Measurements from ENCODE around the gene ZNF557.

The ZNF557 gene

GRCh38 chr19:7109678-7110289 is 40.3 kb downstream of the ZNF557 start:
- TF ChIP-seq CTCF (IDR thresholded peaks at IDR 0.05; ENCODE audit: low read depth, low read length, missing control alignments) = no peak
- no peak for DNase-seq (ENCODE audit: low read depth)
- no peak overlapping the region for H3K4me3 ChIP-seq (ENCODE audit: low read depth, low read length)

GRCh38 chr19:7112675-7113074 is 43.2 kb downstream of the ZNF557 start:
- no peak for DNase-seq (ENCODE audit: low read depth)
- no peak for TF ChIP-seq CTCF (IDR thresholded peaks at IDR 0.05; ENCODE audit: low read depth, low read length, missing control alignments)
- no peak overlapping the region for H3K4me3 ChIP-seq (ENCODE audit: low read depth, low read length)

GRCh38 chr19:7113233-7113632 is 43.7 kb downstream of the ZNF557 start:
- no peak overlapping the region for H3K4me3 ChIP-seq (ENCODE audit: low read depth, low read length)
- DNase-seq (ENCODE audit: low read depth) = no peak
- no peak for TF ChIP-seq CTCF (IDR thresholded peaks at IDR 0.05; ENCODE audit: low read depth, low read length, missing control alignments)

- H3K4me3 ChIP-seq (ENCODE audit: low read depth, low read length) = no peak overlapping the region
- DNase-seq (ENCODE audit: low read depth) = no peak
- TF ChIP-seq CTCF (IDR thresholded peaks at IDR 0.05; ENCODE audit: low read depth, low read length, missing control alignments) = no peak
Measured at GRCh38 chr19:7115721-7116120, 46.2 kb downstream of the ZNF557 start.

- DNase-seq (ENCODE audit: low read depth) = no peak
- H3K4me3 ChIP-seq (ENCODE audit: low read depth, low read length) = no peak overlapping the region
- TF ChIP-seq CTCF (IDR thresholded peaks at IDR 0.05; ENCODE audit: low read depth, low read length, missing control alignments) = no peak
Measured at GRCh38 chr19:7117248-7117647, 47.7 kb downstream of the ZNF557 start.

GRCh38 chr19:7119582-7119981 is 50.1 kb downstream of the ZNF557 start:
- DNase-seq (ENCODE audit: low read depth) = no peak
- TF ChIP-seq CTCF (IDR thresholded peaks at IDR 0.05; ENCODE audit: low read depth, low read length, missing control alignments) = no peak
- H3K4me3 ChIP-seq (ENCODE audit: low read depth, low read length) = no peak overlapping the region

GRCh38 chr19:7120499-7120898 is 51.0 kb downstream of the ZNF557 start:
- no peak for TF ChIP-seq CTCF (IDR thresholded peaks at IDR 0.05; ENCODE audit: low read depth, low read length, missing control alignments)
- DNase-seq (ENCODE audit: low read depth) = no peak
- H3K4me3 ChIP-seq (ENCODE audit: low read depth, low read length) = no peak overlapping the region
